Glomerular visceral epithelial cell (primary cell): Measurements from ENCODE around the gene DCTN5.
A peak's percentile ranks its signal among the peaks of the same experiment; 100 is the strongest.
"Not testable (repeated sequence)": the region's sequence is repeated elsewhere in the genome, so short reads cannot be mapped to it uniquely, and the experiment has no call there.

Source experiments
- DNase-seq: peaks from one replicate; pipeline ENCODE4 v3.0.0-alpha.2; 2016; ENCODE audit errors: extremely low spot score

The DCTN5 gene

DNA sequence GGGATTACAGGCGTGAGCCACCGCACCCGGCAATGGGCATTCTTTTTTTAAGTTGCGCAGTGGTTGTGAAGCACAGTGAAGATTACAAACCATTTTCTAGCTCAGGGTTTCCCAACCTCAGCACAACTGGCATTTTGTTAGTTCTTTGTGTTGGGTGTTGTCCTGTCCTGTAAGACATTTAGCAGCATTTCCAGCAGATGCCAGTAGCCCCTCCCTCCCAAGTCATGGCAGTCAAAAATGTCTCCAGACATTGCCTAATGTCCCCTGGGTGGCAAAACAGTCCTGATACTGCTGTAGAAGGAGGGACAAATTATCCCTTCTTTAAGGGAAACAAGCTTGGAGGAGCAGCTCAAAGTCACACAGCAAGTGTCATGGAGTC is 53.0 kb downstream of the DCTN5 start:
- DNase-seq = no peak

DNA sequence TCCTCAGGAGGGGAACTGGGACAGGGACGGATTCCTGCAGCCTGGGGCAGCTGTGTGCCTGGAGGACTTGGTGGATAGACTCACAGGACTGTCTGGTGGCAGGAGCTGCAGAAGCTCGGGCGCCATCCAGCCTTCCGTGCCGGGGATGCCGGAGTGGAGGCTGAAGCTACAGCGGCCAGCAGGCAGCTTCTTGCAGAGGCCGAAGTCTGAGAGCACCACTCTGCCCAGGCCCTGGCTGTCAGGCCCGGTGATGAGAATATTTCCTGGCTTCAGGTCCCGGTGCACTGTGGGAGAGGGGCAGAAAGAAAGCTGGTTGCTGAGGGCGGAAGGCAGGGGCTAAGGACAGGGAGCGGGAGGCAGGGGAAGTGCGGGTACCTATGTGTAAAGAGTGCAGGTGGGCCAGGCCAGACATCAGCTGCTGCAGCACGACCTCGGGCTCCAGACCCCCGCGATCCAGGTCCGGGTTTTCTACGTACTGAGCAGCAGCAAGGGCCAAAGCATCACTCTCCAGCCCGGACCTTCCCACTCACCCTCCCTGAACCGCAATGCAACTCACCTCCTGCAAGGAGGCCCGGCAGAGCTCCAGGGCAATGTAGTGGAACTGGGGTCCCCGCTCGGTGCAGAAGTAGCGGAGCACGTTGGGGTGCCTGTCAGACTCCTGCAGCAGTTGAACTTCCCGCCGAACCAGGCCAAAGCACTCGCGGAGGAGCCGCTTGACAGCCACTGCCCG is 53.5 kb downstream of the DCTN5 start:
- peak; percentile 65 for DNase-seq

DNA sequence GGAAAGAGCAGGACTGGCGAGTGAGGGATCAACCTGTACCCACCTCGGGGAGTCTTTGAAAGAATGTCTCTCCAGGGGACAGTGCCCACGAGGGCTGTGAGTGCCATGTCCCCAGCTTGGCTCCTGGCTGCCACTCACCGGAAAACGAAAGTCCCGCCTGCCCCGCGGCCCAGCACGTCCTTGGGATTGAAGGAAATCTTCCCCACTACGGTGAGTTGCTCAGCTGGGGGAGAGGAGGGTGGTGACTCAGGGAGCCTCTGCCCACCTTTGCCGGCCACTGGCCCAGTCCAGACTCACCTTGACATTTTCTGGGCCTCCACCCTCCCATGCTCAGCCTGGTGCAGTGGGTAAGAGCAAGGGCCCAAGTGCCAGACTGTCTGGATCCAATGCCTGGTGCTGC is 54.5 kb downstream of the DCTN5 start:
- DNase-seq = no peak

DNA sequence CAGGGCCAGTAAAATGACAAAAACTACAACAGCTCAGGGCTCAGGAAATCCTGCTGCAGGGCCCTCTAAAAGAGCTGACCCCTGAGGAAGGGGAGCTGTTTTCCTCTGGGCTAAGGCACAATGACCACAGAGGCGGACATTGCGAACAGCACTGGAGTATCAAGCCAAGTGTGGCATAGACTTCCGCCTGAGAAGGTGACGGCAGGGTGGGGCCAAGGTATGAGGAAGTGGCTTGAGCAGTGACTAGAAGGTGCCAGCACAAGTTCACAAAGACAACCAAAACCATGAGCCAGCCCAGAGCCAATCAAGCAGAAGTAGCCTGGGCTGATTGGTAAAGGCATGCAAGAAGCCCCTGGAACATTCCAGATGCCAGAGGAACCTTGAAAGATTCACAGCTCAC is 57.8 kb downstream of the DCTN5 start:
- no peak for DNase-seq

DNA sequence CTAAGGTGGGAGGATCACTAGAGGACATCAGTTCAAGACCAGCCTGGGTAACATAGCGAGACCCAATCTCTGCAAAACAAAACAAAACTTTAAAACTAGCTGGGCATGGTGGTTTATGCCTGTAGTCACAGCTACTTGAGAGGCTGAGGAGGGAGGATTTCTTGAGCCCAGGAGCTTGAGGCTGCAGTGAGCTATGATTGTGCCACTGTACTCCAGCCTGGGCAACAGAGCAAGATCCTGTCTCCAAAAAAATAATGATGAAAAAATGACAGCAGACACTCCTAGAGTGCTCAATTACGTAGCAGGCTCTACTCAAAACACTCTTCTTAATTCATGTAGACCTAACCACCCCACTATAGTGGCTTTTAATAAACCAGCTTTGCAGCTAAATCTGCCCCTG is 58.8 kb downstream of the DCTN5 start:
- DNase-seq = no peak

DNA sequence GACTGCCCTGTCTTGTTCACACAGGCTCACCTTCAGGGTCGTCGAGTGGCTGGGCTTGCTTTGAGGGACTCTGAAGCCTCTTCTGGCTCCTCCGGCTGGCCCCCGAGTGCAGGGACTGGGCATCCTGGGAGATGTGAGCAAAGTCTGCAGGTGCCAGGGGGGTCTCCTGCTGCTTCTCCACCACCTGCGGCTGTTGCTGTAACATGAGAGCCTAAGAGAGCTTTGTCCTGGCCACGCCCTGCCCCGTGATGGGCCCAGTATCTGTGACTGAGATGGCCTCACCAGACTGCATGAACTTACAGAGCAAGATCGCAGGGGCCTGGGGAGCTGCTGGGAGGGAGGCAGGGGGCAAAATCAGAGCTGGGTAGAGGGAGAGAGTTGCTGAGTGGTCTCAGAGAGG is 59.2 kb downstream of the DCTN5 start:
- no peak for DNase-seq

DNA sequence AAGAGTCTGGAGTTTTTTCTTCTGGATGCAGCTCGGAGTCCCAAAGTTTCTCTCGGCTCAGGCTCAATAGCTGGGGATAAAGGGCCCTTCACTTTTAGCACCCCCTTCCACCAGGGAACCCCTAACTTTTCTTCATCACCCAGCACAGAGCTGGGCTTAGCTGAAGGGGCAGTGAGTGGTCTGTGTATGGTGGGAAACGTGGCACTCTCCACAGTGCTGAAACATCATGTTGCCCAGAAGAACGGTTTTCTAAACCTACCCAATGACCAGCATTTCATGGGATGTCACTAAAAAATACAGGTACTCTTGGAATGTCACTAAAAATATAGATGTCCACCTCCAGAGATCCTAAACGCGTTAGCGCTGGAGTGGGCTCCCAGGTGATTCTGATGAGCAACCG is 59.8 kb downstream of the DCTN5 start:
- no peak for DNase-seq

DNA sequence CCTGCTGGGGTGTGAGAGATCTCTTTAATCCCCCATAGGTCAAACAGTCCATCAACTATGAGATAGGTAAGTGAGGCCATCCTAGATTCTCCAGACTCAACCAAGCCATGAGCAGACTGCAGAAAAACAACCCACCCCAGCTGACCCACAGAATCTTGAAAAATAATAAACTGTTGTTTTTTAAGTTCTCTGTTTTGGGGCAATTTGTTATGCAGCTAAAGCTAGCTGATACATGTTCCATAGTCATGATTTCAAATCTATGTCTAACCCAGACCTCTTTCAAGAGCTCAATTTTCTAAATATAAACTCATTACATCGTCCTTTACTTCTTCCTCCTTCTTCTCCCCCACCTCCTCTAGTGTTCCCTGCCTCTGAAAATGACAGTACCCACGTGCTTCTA is 61.7 kb downstream of the DCTN5 start:
- no peak for DNase-seq

DNA sequence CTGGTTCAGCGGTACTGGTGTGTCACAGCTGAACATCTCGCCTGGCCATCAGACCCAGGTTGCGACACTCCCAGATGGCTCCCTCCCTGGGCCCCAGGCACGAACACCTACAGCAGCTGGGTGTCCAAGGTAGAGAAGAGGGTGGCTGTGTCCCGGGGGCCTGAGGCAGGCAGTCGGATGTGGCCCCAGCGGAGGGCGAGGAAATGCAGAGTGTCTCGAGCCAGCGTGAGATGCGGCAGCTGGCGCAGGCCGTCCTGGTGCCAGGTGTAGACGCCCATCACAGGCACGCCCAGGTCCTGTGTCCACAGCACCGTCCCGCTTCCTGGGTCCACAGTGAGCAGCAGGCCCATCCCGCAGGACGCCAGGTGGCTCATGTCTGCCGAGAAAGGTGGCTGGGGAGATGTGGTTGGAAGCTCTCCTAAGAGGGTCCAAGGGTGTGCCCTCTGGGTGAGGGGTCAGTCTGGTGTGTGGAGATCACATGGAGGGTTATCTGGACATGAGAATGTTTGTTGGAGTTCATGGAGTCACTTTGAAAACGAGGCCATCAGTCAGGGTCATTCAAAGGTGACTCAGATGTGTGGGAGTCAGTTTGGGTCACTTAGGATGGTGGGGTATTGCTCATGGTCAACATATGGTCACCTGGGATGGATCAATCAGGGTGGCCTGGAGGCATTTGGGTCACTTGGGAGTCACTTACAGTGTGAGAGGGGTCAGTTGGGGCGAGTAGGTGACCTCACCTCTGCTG is 63.7 kb downstream of the DCTN5 start:
- DNase-seq = no peak

DNA sequence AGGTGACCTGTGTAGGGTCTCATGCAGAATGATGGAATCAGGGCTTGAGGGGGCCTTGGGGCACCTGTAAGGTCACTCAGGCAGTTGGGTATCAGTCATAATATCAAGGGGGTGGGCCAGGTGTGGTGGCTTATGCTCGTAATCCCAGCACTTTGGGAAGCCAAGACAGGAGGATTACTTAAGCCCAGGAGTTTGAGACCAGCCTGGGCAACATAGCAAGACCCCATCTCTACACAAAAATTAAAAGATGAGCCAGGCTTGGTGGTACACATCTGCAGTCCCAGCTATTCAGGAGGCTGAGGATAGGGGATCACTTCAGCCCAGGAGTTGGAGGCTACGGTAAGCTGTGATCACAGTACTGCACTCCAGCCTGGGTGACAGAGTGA is 64.2 kb downstream of the DCTN5 start:
- no peak for DNase-seq

DNA sequence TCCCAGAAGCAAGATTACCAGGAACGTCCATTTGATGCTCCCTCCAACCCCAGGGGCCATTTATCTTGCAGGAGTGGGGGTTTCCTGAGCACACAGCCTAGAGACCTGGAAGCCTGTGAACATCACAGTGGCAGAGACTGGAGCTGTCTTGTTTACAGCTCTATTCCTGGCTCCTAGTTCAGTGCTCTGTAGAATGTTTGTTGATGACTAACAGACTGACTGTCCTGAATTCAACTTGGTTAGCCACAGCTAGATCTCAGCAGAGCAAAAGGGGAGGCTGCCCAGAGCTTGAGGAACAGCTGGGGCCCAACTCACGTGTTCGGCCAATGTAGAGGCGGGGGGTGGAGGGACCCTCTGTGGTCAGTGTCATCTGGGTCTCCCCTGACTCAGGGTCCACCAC is 65.2 kb downstream of the DCTN5 start:
- DNase-seq = no peak

DNA sequence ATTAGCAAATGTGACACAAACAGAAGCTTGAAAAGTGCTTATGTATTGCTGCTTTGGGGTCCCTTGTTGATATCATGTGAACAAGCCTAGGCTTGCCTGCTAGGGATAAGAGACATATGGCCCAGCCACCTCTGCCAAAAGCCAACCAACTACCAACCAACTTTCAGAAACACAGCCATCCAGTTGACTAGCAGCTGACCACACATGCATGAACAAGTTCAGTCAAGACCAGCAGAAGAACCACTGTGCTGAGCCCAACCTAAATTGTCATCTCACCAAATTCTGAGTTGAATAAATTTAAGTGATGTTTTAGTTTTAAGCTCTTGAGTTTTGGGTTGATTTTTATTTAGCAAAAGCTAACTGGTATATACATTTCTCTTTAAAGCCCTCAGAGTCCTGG is 68.3 kb downstream of the DCTN5 start:
- DNase-seq = no peak

DNA sequence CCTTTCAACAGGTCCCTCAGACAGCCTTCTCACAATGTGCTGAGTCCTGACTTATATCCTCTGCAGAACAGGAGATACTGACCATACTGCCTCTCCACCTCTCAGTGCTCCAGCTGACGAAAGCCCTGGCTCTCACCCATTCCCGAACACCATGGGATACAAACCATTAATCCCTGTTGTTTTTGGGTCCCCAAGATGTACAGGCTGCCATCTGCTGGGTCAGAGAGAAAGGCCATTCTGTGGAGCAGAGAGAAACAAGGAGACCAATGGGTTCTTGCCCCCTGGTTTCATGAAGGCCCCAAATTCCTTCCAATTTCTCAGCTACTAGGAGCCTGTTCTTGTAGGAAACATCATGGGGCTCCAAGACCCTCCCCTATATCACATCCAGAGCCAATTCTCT is 68.7 kb downstream of the DCTN5 start:
- no peak for DNase-seq

DNA sequence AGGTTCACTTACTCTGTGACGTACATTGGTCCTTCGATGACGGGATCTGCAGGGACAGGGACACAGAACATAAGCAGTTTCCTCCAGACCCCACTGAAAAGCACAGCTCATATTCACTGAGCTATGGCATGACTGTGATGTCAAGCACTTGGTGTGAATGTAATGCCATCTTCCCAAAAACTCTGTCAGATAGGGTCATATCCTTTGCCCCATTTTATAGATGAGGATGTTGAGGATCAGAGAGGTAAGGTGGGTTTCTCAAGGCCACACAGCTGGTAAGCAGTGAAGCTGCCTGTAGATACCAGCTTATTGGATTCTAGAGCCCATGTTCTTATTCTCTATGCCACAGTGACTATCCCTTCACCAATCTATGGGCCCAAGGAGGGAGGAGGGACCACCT is 69.2 kb downstream of the DCTN5 start:
- DNase-seq = no peak

DNA sequence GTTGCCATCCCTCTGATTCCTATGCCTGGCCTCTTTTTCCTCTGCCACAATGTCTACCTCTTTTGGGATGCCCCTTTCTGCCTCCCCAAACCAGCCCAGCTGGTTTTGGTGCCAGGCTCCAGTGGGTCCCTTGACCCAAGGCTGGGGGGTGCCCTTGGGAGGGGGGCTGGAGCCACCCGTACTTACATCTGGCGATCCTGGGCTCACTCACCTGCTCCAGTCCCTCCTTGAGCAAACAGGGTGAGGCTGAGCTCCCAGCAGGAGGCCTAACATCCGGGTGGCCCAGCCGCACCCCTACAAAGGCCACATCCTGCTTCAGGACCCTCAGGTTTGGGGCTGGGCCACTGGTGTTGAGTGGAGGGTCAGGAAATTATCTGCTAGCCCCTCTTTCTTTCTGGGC is 70.5 kb downstream of the DCTN5 start:
- DNase-seq = no peak

DNA sequence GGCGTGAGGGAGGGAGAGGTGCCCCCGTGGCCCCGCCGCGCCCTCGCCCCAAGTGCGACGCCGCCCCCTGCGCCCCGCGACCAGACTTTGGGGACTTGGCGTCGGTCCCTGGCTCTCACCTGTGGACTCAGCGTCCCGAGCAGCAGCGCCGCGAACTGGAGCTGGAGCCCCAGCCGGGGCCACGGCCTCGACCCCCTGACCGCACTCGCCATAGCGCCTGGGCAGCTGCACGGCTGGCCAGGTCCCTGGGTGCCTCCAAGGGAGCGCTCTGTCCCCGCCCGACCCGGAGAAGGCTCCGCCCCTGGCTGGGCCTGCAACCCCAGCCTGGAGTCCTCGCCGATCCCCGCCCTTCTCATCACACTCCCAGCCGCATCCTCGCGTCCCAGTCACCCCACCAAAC is 71.7 kb downstream of the DCTN5 start, which contains the start of gene ERN2:
Gene ERN2, minus strand, starts transcription at position 247 of the 400 bp plus-strand sequence. Its CDS starts 35 bp downstream, at position 212.
- DNase-seq = no peak

DNA sequence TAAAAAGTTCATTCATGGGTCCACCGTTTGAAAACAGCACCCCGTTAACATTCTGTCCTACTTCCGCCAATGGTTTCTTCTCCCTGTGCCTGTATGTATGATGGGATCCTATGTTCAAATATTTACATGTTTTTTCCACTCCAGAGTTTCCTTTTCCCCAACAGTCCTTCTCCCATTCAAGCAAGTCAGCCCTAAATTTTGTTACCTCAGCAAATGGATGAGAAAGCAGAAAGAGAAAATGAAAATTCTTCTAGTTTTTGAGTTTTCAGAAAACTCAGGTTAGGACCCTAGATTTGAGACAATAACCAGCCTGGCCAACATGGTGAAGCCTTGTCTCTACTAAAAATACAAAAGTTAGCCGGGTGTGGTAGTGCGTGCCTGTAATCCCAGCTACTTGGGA is 75.2 kb downstream of the DCTN5 start:
- no peak for DNase-seq

DNA sequence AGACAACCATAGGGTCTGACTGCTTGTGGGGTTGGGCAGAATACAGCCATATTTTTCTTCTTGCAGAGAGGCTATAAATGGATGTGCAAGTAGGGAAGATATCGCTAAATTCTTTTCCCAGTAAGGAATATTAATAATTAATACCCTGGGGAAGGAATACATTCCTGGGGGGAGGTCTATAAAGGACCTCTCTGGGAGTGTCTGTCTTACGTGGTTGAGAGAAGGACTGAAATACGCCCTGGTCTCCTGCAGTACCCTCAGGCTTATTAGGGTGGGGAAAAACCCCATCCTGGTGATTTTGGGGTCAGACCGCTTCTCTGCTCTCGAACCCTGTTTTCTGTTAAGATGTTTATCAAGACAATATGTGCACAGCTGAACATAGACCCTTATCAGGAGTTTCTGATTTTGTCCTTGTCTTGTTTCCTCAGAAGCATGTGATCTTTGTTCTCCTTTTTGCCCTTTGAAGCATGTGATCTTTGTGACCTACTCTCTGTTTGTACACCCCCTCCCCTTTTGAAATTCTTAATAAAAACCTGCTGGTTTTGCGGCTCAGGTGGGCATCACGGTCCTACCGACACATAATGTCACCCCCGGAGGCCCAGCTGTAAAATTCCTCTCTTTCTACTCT is 81.5 kb downstream of the DCTN5 start:
- DNase-seq = not testable (repeated sequence)

DNA sequence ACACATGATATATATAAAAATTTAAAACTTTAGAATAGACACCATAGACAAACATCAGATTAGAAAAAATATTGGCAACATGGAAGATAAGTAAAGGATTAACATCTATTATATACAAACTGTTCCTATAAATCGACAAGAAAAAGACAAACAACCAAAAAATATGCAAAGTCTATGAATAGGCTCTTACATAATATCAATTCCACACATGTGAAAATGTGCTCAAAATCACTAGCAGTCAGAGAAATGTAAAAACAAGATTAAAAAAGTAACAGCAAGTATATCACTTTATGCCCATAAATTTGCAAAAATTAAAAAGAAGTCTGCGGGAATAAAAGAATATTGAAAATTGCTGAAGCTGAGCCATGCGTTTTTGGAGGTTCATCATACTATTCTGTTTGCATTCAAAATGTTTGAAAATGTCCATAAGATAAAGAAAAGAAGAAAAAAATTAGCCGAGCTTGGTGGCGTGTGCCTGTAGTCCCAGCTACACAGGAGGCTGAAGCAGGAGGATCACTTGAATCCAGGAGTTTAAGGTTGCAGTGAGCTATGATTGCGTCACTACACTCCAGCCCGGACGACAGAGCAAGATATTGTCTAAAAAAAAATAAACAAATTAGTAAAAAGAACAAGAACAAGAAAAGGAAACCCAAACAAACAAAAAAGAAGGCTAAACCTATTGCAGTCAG is 83.0 kb downstream of the DCTN5 start:
- no peak for DNase-seq

DNA sequence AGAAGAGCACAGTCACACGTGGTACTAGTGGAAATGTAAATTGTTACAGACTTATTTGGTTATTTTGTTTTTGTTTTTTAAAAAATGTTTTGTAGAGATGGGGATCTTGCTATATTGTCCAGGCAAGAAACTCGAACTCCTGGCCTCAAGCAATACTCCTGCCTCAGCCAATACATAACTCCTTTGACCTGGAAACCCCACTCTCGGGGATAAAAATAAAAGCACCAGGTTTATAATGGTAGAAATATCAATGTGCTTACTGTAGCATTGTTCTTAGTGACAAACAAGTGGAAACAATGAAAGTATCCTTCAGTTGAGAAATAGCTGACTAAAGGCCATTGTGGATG is 83.5 kb downstream of the DCTN5 start:
- DNase-seq = no peak

DNA sequence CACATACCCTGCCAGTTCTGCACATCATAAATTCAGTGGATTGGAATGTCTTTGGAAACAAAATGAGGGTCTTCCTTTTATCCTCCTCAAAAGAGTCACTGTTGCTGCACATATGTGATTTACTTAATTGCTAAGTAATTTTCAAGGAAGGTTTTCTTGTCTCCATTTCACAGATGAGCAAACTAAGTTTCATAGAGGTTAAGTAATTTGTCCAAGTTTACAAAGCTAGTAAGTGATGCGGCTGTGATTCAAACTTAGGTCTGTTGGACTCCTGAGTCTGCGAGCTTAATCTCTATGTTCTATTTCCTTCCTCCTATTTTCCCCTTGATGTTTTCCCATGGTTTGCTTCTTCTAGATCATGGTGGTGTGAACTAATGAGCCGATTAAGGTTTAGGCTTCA is 85.4 kb downstream of the DCTN5 start:
- DNase-seq = no peak
